ENCODE measurements around the gene OR2F2.

OR2F2 gene

GRCh38 chr7:143934526-143935325 is at the start of gene OR2F2:
Gene OR2F2, plus strand, starts transcription at chr7:143935233. Its CDS starts 0 bp downstream, at chr7:143935233.
- TF ChIP-seq Cebpa-rat (IDR thresholded peaks at IDR 0.05): no peak
- Histone ChIP-seq H3K4me2 (no peak within 1 kb of the TSS), H3K4me1 (peaks cover 19% of the 10 kb centered on the region), H3K4me3 (no peak within 1 kb of the TSS), H4K20me1 (no peaks in the 10 kb centered on the region), H3K36me3 (no peaks in the 10 kb centered on the region), H3K9ac (no peak within 1 kb of the TSS), H3K9me3 (peaks cover 19% of the 10 kb centered on the region), H3K27me3 (no peaks in the 10 kb centered on the region), H3K27ac (no peak within 1 kb of the TSS)

GRCh38 chr7:143885951-143886350 is 49.1 kb upstream of the OR2F2 start:
- Histone ChIP-seq H3K4me1 (peaks cover 31% of the 10 kb centered on the region), H3K27me3 (no peaks in the 10 kb centered on the region), H3K9ac (no peak overlapping the region), H4K20me1 (no peaks in the 10 kb centered on the region), H3K36me3 (peaks cover 18% of the 10 kb centered on the region), H3K4me2 (peak overlapping the region; percentile 2; the same call in 1 of the 2 replicates), H3K4me3 (no peak overlapping the region), H3K27ac (no peak overlapping the region), H3K9me3 (peaks cover 58% of the 10 kb centered on the region)
- TF ChIP-seq Cebpa-rat (IDR thresholded peaks at IDR 0.05): no peak

DNA sequence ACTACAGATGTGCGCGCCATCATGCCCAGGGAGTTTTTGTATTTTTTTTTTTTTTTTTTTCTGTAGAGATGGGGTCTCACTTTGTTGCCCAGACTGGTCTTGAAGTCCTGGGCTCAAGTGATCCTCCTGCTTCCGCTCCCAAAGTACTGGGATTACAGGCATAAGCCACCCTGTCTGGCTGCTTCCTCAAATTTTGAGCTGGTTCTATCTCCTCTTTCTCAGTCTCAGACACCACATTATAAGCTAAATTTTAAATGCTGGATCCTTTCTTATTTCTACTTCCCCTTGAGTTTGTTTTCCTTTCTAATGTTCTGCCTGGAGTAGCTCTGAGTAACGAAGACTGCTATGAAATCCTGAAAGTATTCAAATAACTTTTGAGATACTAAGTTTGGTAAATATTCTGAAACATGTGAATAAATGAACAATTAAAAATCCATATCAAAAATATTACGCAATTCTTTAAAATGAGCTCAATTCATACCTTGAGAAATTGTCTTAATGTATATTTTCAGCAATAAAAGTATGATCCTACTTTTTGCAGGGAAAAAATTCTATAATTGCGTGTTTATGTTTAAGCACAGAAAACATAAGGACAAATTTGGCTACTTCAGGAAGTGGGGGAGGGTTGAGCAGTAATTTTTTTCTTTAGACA is 48.1 kb upstream of the OR2F2 start:
- no peak overlapping the region for H3K4me3 ChIP-seq
- TF ChIP-seq Cebpa-rat (IDR thresholded peaks at IDR 0.05): peak; percentile 69; the same call in 1 of the 2 replicates
- H3K9ac ChIP-seq: no peak overlapping the region
- H3K36me3 ChIP-seq: peaks cover 18% of the 10 kb centered on the region
- H3K27ac ChIP-seq: no peak overlapping the region
- no peaks in the 10 kb centered on the region for H3K27me3 ChIP-seq
- peaks cover 31% of the 10 kb centered on the region for H3K4me1 ChIP-seq
- peak overlapping the region; percentile 2; the same call in 1 of the 2 replicates for H3K4me2 ChIP-seq
- H4K20me1 ChIP-seq: no peaks in the 10 kb centered on the region
- peaks cover 60% of the 10 kb centered on the region for H3K9me3 ChIP-seq

GRCh38 chr7:143889068-143889467 is 46.0 kb upstream of the OR2F2 start:
- Histone ChIP-seq H3K27me3 (no peaks in the 10 kb centered on the region), H3K4me2 (no peak overlapping the region), H3K4me1 (peaks cover 27% of the 10 kb centered on the region), H3K27ac (no peak overlapping the region), H4K20me1 (no peaks in the 10 kb centered on the region), H3K9ac (no peak overlapping the region), H3K9me3 (peaks cover 59% of the 10 kb centered on the region), H3K36me3 (peaks cover 22% of the 10 kb centered on the region), H3K4me3 (no peak overlapping the region)
- TF ChIP-seq Cebpa-rat (IDR thresholded peaks at IDR 0.05): no peak

- Histone ChIP-seq H4K20me1 (no peaks in the 10 kb centered on the region), H3K4me1 (peaks cover 27% of the 10 kb centered on the region), H3K4me2 (no peak overlapping the region), H3K9me3 (peaks cover 45% of the 10 kb centered on the region), H3K27ac (no peak overlapping the region), H3K9ac (no peak overlapping the region), H3K4me3 (no peak overlapping the region), H3K36me3 (peaks cover 16% of the 10 kb centered on the region), H3K27me3 (no peaks in the 10 kb centered on the region)
- no peak for TF ChIP-seq Cebpa-rat (IDR thresholded peaks at IDR 0.05)
These were observed 44.5 kb upstream of the OR2F2 start for GRCh38 chr7:143890558-143890957.

- H3K36me3 ChIP-seq: peaks cover 16% of the 10 kb centered on the region
- H3K9me3 ChIP-seq: peaks cover 41% of the 10 kb centered on the region
- no peaks in the 10 kb centered on the region for H4K20me1 ChIP-seq
- H3K27ac ChIP-seq: no peak overlapping the region
- TF ChIP-seq Cebpa-rat (IDR thresholded peaks at IDR 0.05): no peak
- no peaks in the 10 kb centered on the region for H3K27me3 ChIP-seq
- H3K4me3 ChIP-seq: no peak overlapping the region
- H3K4me2 ChIP-seq: no peak overlapping the region
- peaks cover 20% of the 10 kb centered on the region for H3K4me1 ChIP-seq
- no peak overlapping the region for H3K9ac ChIP-seq
These were observed 43.6 kb upstream of the OR2F2 start for GRCh38 chr7:143891457-143891856.

DNA sequence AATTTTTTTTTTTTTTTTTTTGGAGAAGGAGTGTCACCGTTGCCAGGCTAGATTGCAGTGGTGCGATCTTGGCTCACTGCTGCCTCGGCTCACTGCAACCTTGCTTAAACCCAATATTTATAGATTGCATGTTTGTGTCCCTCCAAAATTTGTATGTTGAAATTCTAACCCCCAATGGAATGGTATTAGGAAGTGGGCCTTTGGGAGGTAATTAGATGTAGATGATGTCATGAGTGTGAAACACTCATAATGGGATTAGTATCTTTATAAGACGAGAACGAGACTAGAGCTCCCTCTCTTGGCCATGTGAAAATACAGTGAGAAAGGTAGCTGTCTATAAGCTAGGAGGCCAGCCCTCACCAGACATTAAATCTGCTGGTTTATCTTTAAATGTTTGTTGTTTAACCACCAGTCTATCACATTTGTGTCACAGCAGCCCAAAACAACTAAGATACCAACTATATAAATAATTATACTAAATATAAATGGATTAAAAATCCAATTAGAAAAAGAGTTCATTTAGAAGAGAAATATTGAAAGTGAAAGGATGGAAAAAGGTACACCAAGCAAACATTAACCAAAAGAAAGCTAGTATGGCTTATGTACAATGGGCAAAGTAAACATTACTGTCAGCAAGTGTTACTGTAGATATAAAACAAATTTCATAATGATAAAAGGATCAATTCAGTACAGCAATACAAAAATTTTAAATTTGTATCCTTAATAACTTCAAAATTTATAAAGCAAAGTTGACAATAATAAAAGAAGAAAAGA is 42.3 kb upstream of the OR2F2 start:
- H3K4me3 ChIP-seq: no peak overlapping the region
- no peak overlapping the region for H3K9ac ChIP-seq
- no peaks in the 10 kb centered on the region for H3K27me3 ChIP-seq
- H3K4me2 ChIP-seq: no peak overlapping the region
- H3K4me1 ChIP-seq: peaks cover 8% of the 10 kb centered on the region; the same call in 1 of the 2 replicates
- peaks cover 39% of the 10 kb centered on the region for H3K9me3 ChIP-seq
- H3K36me3 ChIP-seq: peaks cover 16% of the 10 kb centered on the region
- TF ChIP-seq Cebpa-rat (IDR thresholded peaks at IDR 0.05): no peak
- no peak overlapping the region for H3K27ac ChIP-seq
- no peaks in the 10 kb centered on the region for H4K20me1 ChIP-seq

DNA sequence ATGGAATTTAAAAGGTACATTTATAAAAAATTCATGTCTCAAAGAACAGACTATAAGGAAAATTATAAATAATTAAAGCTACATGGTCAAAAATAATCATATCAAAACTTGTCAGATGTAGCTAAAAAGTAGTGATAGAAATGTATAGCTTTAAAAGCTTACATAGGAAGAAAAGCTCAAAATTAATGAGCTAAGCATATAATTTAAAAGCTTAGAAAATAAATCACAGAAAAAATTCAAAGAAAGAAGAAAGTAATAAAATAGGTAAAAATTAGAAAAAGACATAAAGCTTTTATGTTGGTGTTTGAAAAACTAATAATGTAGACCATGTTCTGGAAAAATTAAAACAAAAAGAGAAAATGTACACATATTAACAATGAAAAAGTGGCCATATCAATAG is 38.4 kb upstream of the OR2F2 start:
- Histone ChIP-seq H3K27me3 (no peaks in the 10 kb centered on the region), H3K4me2 (no peak overlapping the region), H3K4me3 (no peak overlapping the region), H4K20me1 (peaks cover 6% of the 10 kb centered on the region; the same call in 1 of the 2 replicates), H3K4me1 (peaks cover 14% of the 10 kb centered on the region), H3K27ac (no peak overlapping the region), H3K9ac (no peak overlapping the region), H3K36me3 (peaks cover 8% of the 10 kb centered on the region), H3K9me3 (peaks cover 11% of the 10 kb centered on the region)
- TF ChIP-seq Cebpa-rat (IDR thresholded peaks at IDR 0.05): no peak

GRCh38 chr7:143898810-143899209 is 36.2 kb upstream of the OR2F2 start:
- Histone ChIP-seq H3K9ac (no peak overlapping the region), H3K36me3 (peaks cover 4% of the 10 kb centered on the region; the same call in 1 of the 2 replicates), H3K4me1 (peaks cover 14% of the 10 kb centered on the region), H3K4me3 (no peak overlapping the region), H3K27ac (no peak overlapping the region), H3K4me2 (no peak overlapping the region), H3K9me3 (no peaks in the 10 kb centered on the region), H3K27me3 (no peaks in the 10 kb centered on the region), H4K20me1 (peaks cover 6% of the 10 kb centered on the region; the same call in 1 of the 2 replicates)
- no peak for TF ChIP-seq Cebpa-rat (IDR thresholded peaks at IDR 0.05)
